Measurements from ENCODE around the gene TBC1D16. TPM values are rescaled to one million over a fixed set of nuclear protein-coding genes. Genes with fewer than 3 reads are reported as not detected.

TBC1D16 gene
- total and polyA plus RNA-seq, 10 of the 15 experiments (the other 5 are each of a cell fraction or from before 2014, with no cell fraction given), result 0.01 to 0.13 (median 0.06) TPM; not detected in 3

DNA sequence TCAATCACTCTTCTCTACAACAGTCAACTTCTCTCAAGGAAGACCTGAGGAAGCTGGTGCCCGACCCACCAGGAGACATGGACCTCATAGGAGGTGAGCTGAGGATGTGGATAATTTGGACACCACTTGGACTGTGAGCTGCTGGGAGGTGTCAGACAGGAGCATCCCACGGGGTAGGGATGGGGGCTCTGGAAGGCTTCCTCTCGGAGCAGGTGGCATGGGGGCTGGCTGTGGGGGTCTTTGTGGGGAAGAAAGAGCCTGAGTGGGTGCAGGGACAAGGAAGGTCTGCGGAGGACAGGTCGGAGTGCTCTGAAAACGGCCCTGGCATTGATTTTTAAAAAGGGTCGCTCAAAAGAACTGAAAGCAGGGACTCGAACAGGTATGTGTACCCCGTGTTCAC is 64.0 kb downstream of the TBC1D16 start:
- no peak overlapping the region for H2AFZ ChIP-seq (ENCODE audit: control insufficient read depth, low read depth, low read length)
- in situ Hi-C loops (cut with MboI), result loop anchor here (5.0 kb wide), 1 partner anchor 184 kb away; no protein-coding TSS in a partner anchor
- no TSS peak for BruUV-seq (replicated peaks)
- no peak overlapping the region for H3K27ac ChIP-seq (ENCODE audit: control insufficient read depth, insufficient read depth)
- ChIA-PET SMC1A (ENCODE audit: uncharacterized antibody, unreplicated experiment) (interaction anchor here (1.0 to 1.8 kb wide), 2 partner anchors 127 to 182 kb away, joined by 5 to 11 read pairs; no protein-coding TSS in a partner anchor), CTCF (interaction anchor here (0.6 to 2.1 kb wide), 9 partner anchors 48 to 225 kb away, joined by 3 to 11 read pairs (median 5); no protein-coding TSS in a partner anchor), POLR2A (no interaction called here), RAD21 (ENCODE audit: unreplicated experiment) (interaction anchor here (0.6 to 0.9 kb wide), 2 partner anchors 164 to 226 kb away, joined by 3 to 5 read pairs; no protein-coding TSS in a partner anchor)
- FAIRE-seq, result no peak
- no peak overlapping the region for H3K4me2 ChIP-seq (ENCODE audit: control insufficient read depth, insufficient read depth)
- TF ChIP-seq ESRRA (IDR thresholded peaks at IDR 0.05; ENCODE audit: low read length) (no peak), CEBPB (IDR thresholded peaks at IDR 0.05; ENCODE audit: borderline replicate concordance in 1 of 2, low read depth in 2 of 2, low read length in 2 of 2) (no peak)
- no peak overlapping the region for H3K4me3 ChIP-seq
- no peaks in the 10 kb centered on the region for H4K20me1 ChIP-seq (ENCODE audit: control insufficient read depth, insufficient read depth)
- H3K36me3 ChIP-seq (ENCODE audit: control insufficient read depth in 2 of 2, insufficient read depth in 2 of 2, low read length in 1 of 2), result no peaks in the 10 kb centered on the region
- ATAC-seq, result no peak
- intact Hi-C loops (cut with micrococcal nuclease; ENCODE audit: unreplicated experiment), result loop anchor here (2.0 to 10.0 kb wide), 2 partner anchors 127 to 181 kb away; no protein-coding TSS in a partner anchor
- H3K9ac ChIP-seq (ENCODE audit: control insufficient read depth, insufficient read depth, low read length), result no peak overlapping the region
- no peaks in the 10 kb centered on the region for H3K9me3 ChIP-seq (replicated peaks; ENCODE audit: control insufficient read depth, insufficient read depth, low read length)
- 16% methylated on average over 9 of the region's 9 CpGs for WGBS (ENCODE audit: insufficient coverage, insufficient replicate concordance, low lambda C conversion rate, missing lambda C conversion rate)
- H3K4me1 ChIP-seq (ENCODE audit: control insufficient read depth, insufficient read depth, low read length), result no peaks in the 10 kb centered on the region
- no peak for DNase-seq (ENCODE audit: low read depth, low spot score)
- H3K27me3 ChIP-seq (replicated peaks in 1 of 2; ENCODE audit: control insufficient read depth in 2 of 2, insufficient read depth in 2 of 2, low read length in 1 of 2), result peaks cover 5 to 6% of the 10 kb centered on the region in 2 experiments; a peak in 3 of 4 replicates
- H3K79me2 ChIP-seq (ENCODE audit: control insufficient read depth, insufficient read depth, low read length), result no peaks in the 10 kb centered on the region

DNA sequence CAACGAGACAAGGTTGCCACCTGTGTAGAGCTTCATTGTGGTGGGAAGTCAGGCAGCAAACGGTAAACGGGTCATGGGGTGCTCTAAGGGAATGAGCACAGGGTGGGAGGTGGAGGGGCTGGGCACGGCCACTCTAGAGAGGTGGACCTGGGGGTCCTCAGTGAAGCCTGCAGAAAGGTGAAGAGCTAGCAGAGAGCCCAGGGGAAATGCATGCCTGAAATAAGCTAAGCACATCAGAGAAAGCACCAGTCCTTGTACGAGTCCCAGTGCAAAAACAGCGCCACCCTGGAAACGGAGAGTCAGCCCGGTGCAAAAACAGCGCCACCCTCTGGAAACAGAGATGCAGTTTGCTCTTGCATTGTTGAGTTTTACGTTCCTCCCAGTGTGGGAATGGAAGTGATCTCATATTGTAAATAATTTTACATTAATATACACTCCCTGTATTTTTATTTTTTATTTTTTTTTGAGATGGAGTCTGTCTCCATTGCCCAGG is 65.0 kb downstream of the TBC1D16 start:
- BruUV-seq (replicated peaks), result no TSS peak
- peak; percentile 62 for FAIRE-seq
- Histone ChIP-seq H3K9ac (ENCODE audit: control insufficient read depth, insufficient read depth, low read length) (no peak overlapping the region), H3K27ac (ENCODE audit: control insufficient read depth, insufficient read depth) (no peak overlapping the region), H3K4me3 (no peak overlapping the region), H3K9me3 (replicated peaks; ENCODE audit: control insufficient read depth, insufficient read depth, low read length) (no peaks in the 10 kb centered on the region), H3K4me2 (ENCODE audit: control insufficient read depth, insufficient read depth) (no peak overlapping the region), H3K36me3 (ENCODE audit: control insufficient read depth in 2 of 2, insufficient read depth in 2 of 2, low read length in 1 of 2) (no peaks in the 10 kb centered on the region), H3K79me2 (ENCODE audit: control insufficient read depth, insufficient read depth, low read length) (no peaks in the 10 kb centered on the region), H3K4me1 (ENCODE audit: control insufficient read depth, insufficient read depth, low read length) (no peaks in the 10 kb centered on the region), H2AFZ (ENCODE audit: control insufficient read depth, low read depth, low read length) (no peak overlapping the region), H3K27me3 (replicated peaks in 1 of 2; ENCODE audit: control insufficient read depth in 2 of 2, insufficient read depth in 2 of 2, low read length in 1 of 2) (peaks cover 3 to 4% of the 10 kb centered on the region in 2 experiments; a peak in 2 of 4 replicates), H4K20me1 (ENCODE audit: control insufficient read depth, insufficient read depth) (no peaks in the 10 kb centered on the region)
- intact Hi-C loops (cut with micrococcal nuclease; ENCODE audit: unreplicated experiment) (loop anchor here (1.0 to 10.0 kb wide), 3 partner anchors 126 to 180 kb away; no protein-coding TSS in a partner anchor), in situ Hi-C loops (cut with MboI) (loop anchor here (5.0 kb wide), 1 partner anchor 183 kb away; no protein-coding TSS in a partner anchor)
- ATAC-seq, result peak; percentile 84
- ChIA-PET SMC1A (ENCODE audit: uncharacterized antibody, unreplicated experiment) (interaction anchor here (0.6 to 1.8 kb wide), 9 partner anchors 23 to 183 kb away, joined by 3 to 11 read pairs (median 3); no protein-coding TSS in a partner anchor), POLR2A (no interaction called here), RAD21 (ENCODE audit: unreplicated experiment) (interaction anchor here (0.6 to 1.9 kb wide), 17 partner anchors 39 to 227 kb away, joined by 3 to 11 read pairs (median 4); partner anchors contain the start of genes CBX4 and CBX8), CTCF (interaction anchor here (0.6 to 2.1 kb wide), 25 partner anchors 14 to 226 kb away, joined by 3 to 21 read pairs (median 4); partner anchors contain the start of genes CBX4 and CBX8)
- DNase-seq (ENCODE audit: low read depth, low spot score), result no peak
- 10% methylated on average over 10 of the region's 10 CpGs for WGBS (ENCODE audit: insufficient coverage, insufficient replicate concordance, low lambda C conversion rate, missing lambda C conversion rate)
- no peak for TF ChIP-seq POLR2A (IDR thresholded peaks at IDR 0.05; ENCODE audit: low read depth, low read length)
- no peak for TF ChIP-seq NBN (IDR thresholded peaks at IDR 0.05)
- peak; percentile 55; the same call in 1 of the 2 replicates for TF ChIP-seq YY1 (IDR thresholded peaks at IDR 0.05; ENCODE audit: low read depth, low read length)
- TF ChIP-seq, protein P1, sequence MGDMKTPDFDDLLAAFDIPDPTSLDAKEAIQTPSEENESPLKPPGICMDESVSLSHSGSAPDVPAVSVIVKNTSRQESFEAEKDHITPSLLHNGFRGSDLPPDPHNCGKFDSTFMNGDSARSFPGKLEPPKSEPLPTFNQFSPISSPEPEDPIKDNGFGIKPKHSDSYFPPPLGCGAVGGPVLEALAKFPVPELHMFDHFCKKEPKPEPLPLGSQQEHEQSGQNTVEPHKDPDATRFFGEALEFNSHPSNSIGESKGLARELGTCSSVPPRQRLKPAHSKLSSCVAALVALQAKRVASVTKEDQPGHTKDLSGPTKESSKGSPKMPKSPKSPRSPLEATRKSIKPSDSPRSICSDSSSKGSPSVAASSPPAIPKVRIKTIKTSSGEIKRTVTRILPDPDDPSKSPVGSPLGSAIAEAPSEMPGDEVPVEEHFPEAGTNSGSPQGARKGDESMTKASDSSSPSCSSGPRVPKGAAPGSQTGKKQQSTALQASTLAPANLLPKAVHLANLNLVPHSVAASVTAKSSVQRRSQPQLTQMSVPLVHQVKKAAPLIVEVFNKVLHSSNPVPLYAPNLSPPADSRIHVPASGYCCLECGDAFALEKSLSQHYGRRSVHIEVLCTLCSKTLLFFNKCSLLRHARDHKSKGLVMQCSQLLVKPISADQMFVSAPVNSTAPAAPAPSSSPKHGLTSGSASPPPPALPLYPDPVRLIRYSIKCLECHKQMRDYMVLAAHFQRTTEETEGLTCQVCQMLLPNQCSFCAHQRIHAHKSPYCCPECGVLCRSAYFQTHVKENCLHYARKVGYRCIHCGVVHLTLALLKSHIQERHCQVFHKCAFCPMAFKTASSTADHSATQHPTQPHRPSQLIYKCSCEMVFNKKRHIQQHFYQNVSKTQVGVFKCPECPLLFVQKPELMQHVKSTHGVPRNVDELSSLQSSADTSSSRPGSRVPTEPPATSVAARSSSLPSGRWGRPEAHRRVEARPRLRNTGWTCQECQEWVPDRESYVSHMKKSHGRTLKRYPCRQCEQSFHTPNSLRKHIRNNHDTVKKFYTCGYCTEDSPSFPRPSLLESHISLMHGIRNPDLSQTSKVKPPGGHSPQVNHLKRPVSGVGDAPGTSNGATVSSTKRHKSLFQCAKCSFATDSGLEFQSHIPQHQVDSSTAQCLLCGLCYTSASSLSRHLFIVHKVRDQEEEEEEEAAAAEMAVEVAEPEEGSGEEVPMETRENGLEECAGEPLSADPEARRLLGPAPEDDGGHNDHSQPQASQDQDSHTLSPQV (IDR thresholded peaks at IDR 0.05), result peak; percentile 57; the same call in 1 of the 2 replicates
- TF ChIP-seq SIN3A (IDR thresholded peaks at IDR 0.05; ENCODE audit: low read depth, low read length), result no peak
- 0 out of 3 replicates have a peak, but pooled peaks have one; percentile 35 for TF ChIP-seq POU2F2 (IDR thresholded peaks at IDR 0.05; ENCODE audit: borderline replicate concordance, low read depth, low read length)
- TF ChIP-seq, protein P2, sequence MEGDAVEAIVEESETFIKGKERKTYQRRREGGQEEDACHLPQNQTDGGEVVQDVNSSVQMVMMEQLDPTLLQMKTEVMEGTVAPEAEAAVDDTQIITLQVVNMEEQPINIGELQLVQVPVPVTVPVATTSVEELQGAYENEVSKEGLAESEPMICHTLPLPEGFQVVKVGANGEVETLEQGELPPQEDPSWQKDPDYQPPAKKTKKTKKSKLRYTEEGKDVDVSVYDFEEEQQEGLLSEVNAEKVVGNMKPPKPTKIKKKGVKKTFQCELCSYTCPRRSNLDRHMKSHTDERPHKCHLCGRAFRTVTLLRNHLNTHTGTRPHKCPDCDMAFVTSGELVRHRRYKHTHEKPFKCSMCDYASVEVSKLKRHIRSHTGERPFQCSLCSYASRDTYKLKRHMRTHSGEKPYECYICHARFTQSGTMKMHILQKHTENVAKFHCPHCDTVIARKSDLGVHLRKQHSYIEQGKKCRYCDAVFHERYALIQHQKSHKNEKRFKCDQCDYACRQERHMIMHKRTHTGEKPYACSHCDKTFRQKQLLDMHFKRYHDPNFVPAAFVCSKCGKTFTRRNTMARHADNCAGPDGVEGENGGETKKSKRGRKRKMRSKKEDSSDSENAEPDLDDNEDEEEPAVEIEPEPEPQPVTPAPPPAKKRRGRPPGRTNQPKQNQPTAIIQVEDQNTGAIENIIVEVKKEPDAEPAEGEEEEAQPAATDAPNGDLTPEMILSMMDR (IDR thresholded peaks at IDR 0.05 in 2 of 3, conservative IDR thresholded peaks at IDR 0.05 in 1 of 3; ENCODE audit: control insufficient read depth in 2 of 3, extremely low read depth in 1 of 3, insufficient read depth in 1 of 3, low read depth in 3 of 3, low read length in 3 of 3), result peak; percentile 70 to 94 (median 80)
- TF ChIP-seq SMC3 (IDR thresholded peaks at IDR 0.05; ENCODE audit: borderline replicate concordance, low read length), result peak; percentile 91

Data from GM12878 (cell line).